ENCODE measurements around the gene FNIP2. TPM values are rescaled to one million over a fixed set of nuclear protein-coding genes. Genes with fewer than 3 reads are reported as not detected.

FNIP2 gene
- total and polyA plus RNA-seq, 8 donors = 4.8 to 109 (median 28.9) TPM

DNA sequence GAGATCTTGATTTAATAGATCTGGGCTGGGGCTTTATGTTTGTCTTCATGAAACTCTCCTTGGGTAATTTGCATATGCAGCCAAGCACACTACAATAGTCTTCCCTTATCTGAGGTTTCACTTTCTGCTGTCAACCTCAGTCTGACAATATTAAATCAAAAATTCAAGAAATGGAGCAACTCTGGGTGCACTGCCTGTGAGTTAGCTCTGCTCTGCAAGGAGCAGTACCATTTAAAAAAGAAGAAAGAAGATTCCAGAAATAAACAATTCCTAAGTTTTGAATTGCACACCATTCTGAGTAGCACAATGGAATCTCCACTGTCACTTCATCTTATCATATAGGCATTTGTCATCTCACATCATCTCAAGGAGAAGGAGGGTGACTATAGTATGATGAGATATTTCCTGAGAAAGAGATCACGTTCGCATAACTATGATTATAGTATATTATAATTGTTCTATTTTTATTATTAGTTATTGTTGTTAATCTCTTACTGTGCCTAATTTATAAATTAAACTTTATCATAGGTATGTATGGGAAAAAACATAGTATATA is 9.4 kb downstream of the FNIP2 start:
- intact Hi-C loops (cut with DNase I; ENCODE audit: low total_unique reads) = no loop called here
- 23 to 41% (median 33%) methylated on average over 2 of the region's 2 CpGs for WGBS, 5 donors
- peak overlapping the region in 4 of 5 donors; percentile 28 to 80 (median 72) for H3K27ac ChIP-seq

DNA sequence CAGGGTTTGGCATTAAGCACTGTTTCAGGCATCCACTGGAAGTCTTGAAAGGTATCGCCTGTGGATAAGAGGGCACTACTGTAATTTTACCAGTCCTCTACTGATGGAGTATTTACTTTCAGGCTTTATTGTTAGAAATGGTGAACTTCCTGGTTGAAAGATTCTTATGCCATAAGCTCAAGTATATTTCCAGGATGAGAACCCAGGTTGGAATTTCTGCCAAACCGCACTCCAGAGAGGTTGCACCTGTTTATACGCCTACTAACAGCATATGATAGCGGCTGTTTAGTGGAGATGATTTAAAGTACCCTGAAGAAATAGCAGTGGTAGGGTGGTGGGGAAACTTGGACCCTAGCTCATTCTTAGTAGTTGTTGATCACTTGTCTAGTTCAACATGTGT is 9.9 kb downstream of the FNIP2 start:
- Histone ChIP-seq H3K27ac (peak overlapping the region; percentile 28 to 80 (median 68)), H3K9me3 (no peaks in the 10 kb centered on the region), H3K36me3 (no peaks in the 10 kb centered on the region), H3K27me3 (no peaks in the 10 kb centered on the region), H3K4me3 (no peak overlapping the region), H3K4me1 (peaks cover 54 to 91% (median 77%) of the 10 kb centered on the region in 4 donors)
- 20 to 68% (median 45%) methylated on average over 4 of the region's 4 CpGs for WGBS, 5 donors
- intact Hi-C loops (cut with DNase I; ENCODE audit: low total_unique reads) = no loop called here
- peak; percentile 47 to 71 for DNase-seq
- TF ChIP-seq, protein P1, sequence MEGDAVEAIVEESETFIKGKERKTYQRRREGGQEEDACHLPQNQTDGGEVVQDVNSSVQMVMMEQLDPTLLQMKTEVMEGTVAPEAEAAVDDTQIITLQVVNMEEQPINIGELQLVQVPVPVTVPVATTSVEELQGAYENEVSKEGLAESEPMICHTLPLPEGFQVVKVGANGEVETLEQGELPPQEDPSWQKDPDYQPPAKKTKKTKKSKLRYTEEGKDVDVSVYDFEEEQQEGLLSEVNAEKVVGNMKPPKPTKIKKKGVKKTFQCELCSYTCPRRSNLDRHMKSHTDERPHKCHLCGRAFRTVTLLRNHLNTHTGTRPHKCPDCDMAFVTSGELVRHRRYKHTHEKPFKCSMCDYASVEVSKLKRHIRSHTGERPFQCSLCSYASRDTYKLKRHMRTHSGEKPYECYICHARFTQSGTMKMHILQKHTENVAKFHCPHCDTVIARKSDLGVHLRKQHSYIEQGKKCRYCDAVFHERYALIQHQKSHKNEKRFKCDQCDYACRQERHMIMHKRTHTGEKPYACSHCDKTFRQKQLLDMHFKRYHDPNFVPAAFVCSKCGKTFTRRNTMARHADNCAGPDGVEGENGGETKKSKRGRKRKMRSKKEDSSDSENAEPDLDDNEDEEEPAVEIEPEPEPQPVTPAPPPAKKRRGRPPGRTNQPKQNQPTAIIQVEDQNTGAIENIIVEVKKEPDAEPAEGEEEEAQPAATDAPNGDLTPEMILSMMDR (IDR thresholded peaks at IDR 0.05) = no peak
- peak in 2 of 3 donors; percentile 13 to 60 for TF ChIP-seq POLR2AphosphoS5 (IDR thresholded peaks at IDR 0.05)

More for the DNA sequence above, 9.4 kb downstream of the FNIP2 start:
- no peaks in the 10 kb centered on the region for H3K9me3 ChIP-seq
- H3K27me3 ChIP-seq = no peaks in the 10 kb centered on the region
- DNase-seq = no peak
- H3K4me1 ChIP-seq = peaks cover 49 to 91% (median 74%) of the 10 kb centered on the region in 4 donors
- TF ChIP-seq, protein P1 (IDR thresholded peaks at IDR 0.05) = no peak
- TF ChIP-seq EP300 (IDR thresholded peaks at IDR 0.05) (no peak), POLR2AphosphoS5 (IDR thresholded peaks at IDR 0.05) (no peak), POLR2A (IDR thresholded peaks at IDR 0.05) (no peak)
- H3K36me3 ChIP-seq = no peaks in the 10 kb centered on the region
- no peak overlapping the region for H3K4me3 ChIP-seq

DNA sequence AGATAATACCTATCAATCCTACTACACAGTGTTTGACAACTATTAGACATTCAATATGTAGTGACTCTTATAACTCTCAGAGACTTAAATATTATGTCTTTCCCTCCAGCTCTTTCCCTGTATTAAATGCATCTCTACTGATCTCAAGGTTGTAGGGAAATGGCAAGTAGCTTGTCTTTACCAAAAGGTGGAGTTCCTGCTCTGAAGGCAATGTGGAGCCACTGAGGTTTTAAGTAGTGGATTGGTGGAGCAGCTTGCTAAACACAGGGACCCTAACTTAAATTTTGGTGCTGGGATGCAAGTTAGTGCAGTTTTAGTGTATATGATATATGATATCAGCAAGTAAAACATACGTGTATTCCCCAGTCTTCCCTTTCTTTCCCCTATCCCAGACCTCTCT is 13.1 kb downstream of the FNIP2 start:
- Histone ChIP-seq H3K27me3 (no peaks in the 10 kb centered on the region), H3K4me1 (peaks cover 45 to 89% (median 79%) of the 10 kb centered on the region in 4 donors), H3K9me3 (no peaks in the 10 kb centered on the region), H3K36me3 (no peaks in the 10 kb centered on the region), H3K27ac (peak overlapping the region; percentile 3 to 75 (median 65)), H3K4me3 (no peak overlapping the region)
- TF ChIP-seq, protein P1 (IDR thresholded peaks at IDR 0.05) = no peak
- TF ChIP-seq POLR2AphosphoS5 (IDR thresholded peaks at IDR 0.05) = no peak
- TF ChIP-seq POLR2A (IDR thresholded peaks at IDR 0.05) = no peak
- TF ChIP-seq EP300 (IDR thresholded peaks at IDR 0.05) = no peak
- intact Hi-C loops (cut with DNase I; ENCODE audit: low total_unique reads) = no loop called here
- DNase-seq = no peak
- 25 to 52% (median 40%) methylated on average over 1 of the region's 1 CpG for WGBS, 5 donors

DNA sequence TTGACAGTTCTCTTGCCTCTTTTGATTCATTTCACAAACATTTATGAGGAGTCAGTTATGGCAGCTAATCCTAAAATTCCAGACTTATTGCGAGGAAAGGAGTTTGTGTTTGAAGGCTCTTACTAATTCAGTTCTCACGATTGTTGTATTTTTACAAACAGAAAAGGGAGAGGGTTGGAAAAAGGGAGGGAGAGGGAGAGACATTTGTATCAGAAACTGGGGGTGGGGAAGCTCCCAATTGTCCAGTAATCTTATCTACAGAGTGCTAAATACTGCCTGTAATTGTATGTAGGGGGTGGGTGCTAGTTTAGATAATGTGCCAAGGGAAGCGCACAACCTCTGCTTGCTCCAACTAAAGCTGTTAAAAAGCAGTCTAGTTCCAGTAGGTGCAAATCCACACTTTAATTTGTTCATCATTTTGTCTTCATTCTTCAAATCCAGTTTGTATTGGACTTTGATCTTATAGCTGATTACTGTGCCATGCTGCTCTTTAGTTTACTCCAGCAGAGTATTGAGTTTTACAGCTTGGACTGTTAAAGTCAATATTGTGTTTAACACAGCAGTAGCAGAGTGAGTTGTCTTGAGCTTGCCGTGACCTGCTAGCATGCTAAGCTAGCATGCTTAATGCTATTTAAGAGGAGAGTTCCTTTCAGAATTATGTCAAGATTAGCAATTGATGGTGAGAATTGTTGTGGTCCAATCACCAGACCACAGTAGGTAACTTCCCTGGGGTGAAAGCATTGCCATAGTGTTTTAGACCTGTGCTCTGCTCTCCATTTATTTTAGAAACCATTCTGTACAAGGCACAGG is 13.9 kb downstream of the FNIP2 start:
- peak overlapping the region; percentile 31 to 79 (median 68) for H3K27ac ChIP-seq
- no peak overlapping the region for H3K4me3 ChIP-seq
- TF ChIP-seq, protein P1 (IDR thresholded peaks at IDR 0.05) = no peak
- TF ChIP-seq EP300 (IDR thresholded peaks at IDR 0.05) (no peak), POLR2AphosphoS5 (IDR thresholded peaks at IDR 0.05) (peak in 1 of 3 donors; percentile 18), POLR2A (IDR thresholded peaks at IDR 0.05) (no peak)
- H3K9me3 ChIP-seq = no peaks in the 10 kb centered on the region
- peak in 1 of 2 donors; percentile 69 for DNase-seq
- H3K36me3 ChIP-seq = no peaks in the 10 kb centered on the region
- 25 to 34% (median 31%) methylated on average over 4 of the region's 4 CpGs for WGBS, 5 donors
- intact Hi-C loops (cut with DNase I; ENCODE audit: low total_unique reads) = no loop called here
- no peaks in the 10 kb centered on the region for H3K27me3 ChIP-seq
- peaks cover 46 to 89% (median 80%) of the 10 kb centered on the region in 4 donors for H3K4me1 ChIP-seq
